ENCODE results near the gene HLA-DQB2.
"Not testable (repeated sequence)": the region's sequence is repeated elsewhere in the genome, so short reads cannot be mapped to it uniquely, and the experiment has no call there.

Gene HLA-DQB2

DNA sequence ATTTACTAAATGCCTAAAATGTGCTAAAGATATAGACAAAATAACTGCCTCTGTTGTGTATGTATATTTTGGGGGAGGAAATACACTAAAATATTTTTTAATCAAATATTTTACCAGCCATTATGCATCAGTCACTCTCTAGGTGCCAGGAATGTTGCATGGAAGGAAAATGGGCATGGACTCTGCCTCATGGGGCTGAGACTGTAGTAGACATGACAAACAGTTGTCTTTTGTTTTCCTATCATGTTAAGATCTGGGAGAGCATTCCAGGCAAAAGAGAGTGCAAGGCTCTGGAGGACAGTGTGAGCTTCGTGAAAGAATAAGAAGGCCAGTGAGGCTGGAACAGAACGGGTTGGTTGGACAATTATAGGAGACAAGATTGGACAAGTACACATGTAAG, 27.0 kb upstream of the HLA-DQB2 start:
- Histone ChIP-seq H3K9me3 (ENCODE audit: control insufficient read depth in 5 of 5, low read length in 5 of 5) (no peaks in the 10 kb centered on the region), H3K4me1 (ENCODE audit: control insufficient read depth in 5 of 5, insufficient read depth in 5 of 5, low read length in 5 of 5) (peaks cover 0 to 3% (median 0%) of the 10 kb centered on the region in 5 donors), H3K27me3 (ENCODE audit: control insufficient read depth in 5 of 5, insufficient read depth in 4 of 5, low read length in 5 of 5) (peaks cover 0 to 12% (median 0%) of the 10 kb centered on the region in 5 donors), H3K36me3 (ENCODE audit: control insufficient read depth in 5 of 5, insufficient read depth in 5 of 5, low read length in 5 of 5) (no peaks in the 10 kb centered on the region), H3K27ac (ENCODE audit: low read depth, low read length) (no peak overlapping the region), H3K9ac (ENCODE audit: low read length in 5 of 5) (no peak overlapping the region), H3K4me3 (ENCODE audit: low read depth in 1 of 5, low read length in 5 of 5) (no peak overlapping the region)

DNA sequence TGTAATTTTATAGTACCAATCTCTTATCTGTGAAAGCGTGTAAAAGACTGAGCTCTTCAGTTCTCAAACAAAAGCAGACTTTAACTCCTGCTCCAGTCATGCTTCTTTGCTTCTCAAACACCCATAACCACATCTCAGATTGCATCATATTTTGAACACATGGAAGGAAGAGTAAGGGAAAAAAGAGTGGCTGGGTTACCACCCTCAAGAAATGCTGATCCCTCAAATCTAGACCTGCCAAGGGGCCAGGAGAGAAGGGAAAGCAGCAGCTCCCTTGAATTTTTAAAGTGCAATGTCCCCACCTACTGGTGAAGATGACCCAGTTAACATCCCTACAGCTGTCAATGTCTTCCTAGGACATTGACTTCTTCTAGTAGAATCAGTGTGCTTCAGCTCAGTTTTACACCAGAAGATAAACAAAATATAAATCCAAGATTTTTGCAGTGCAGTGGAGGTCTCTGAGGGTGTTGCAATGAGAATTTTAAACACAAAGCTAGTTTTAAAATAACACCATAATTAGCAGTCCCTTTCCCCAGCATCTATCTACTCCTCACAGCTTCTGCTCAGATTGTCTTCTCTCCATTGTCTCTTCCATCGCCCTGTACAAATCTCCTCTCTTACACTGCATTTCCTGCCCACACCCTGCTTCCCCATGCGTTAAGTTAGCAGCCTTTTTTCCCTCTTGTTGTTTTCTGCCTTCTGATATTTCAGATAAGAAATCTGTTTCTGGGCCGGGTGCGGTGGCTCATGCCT, 22.6 kb upstream of the HLA-DQB2 start:
- H3K27me3 ChIP-seq (ENCODE audit: control insufficient read depth in 5 of 5, insufficient read depth in 4 of 5, low read length in 5 of 5) = no peaks in the 10 kb centered on the region
- peaks cover 0 to 2% (median 0%) of the 10 kb centered on the region in 5 donors for H3K4me1 ChIP-seq (ENCODE audit: control insufficient read depth in 5 of 5, insufficient read depth in 5 of 5, low read length in 5 of 5)
- H3K9me3 ChIP-seq (ENCODE audit: control insufficient read depth in 5 of 5, low read length in 5 of 5) = no peaks in the 10 kb centered on the region
- H3K9ac ChIP-seq (ENCODE audit: low read length in 5 of 5) = no peak overlapping the region
- no peaks in the 10 kb centered on the region for H3K36me3 ChIP-seq (ENCODE audit: control insufficient read depth in 5 of 5, insufficient read depth in 5 of 5, low read length in 5 of 5)
- H3K27ac ChIP-seq (ENCODE audit: low read depth, low read length) = no peak overlapping the region
- no peak overlapping the region for H3K4me3 ChIP-seq (ENCODE audit: low read depth in 1 of 5, low read length in 5 of 5)

DNA sequence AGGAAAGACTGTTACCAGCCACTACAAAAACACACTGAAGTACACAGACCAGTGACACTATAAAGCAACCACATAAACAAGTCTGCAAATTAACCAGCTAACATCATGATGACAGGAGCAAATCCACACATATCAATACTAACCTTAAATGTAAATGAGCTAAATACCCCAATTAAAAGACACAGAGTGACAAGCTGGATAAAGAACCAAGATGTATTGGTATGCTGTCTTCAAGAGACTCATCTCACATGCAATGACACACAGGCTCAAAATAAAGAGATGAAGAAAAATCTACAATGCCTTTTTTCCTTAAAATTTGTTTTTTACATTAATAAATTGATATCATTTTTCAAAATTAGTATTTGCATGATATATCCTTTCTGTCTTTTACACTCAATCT, 19.6 kb upstream of the HLA-DQB2 start:
- not testable (repeated sequence) for H3K9me3 ChIP-seq (ENCODE audit: control insufficient read depth in 5 of 5, low read length in 5 of 5); H3K4me1 ChIP-seq (ENCODE audit: control insufficient read depth in 5 of 5, insufficient read depth in 5 of 5, low read length in 5 of 5); H3K36me3 ChIP-seq (ENCODE audit: control insufficient read depth in 5 of 5, insufficient read depth in 5 of 5, low read length in 5 of 5); H3K9ac ChIP-seq (ENCODE audit: low read length in 5 of 5); H3K27me3 ChIP-seq (ENCODE audit: control insufficient read depth in 5 of 5, insufficient read depth in 4 of 5, low read length in 5 of 5); H3K27ac ChIP-seq (ENCODE audit: low read depth, low read length); H3K4me3 ChIP-seq (ENCODE audit: low read depth in 1 of 5, low read length in 5 of 5)

DNA sequence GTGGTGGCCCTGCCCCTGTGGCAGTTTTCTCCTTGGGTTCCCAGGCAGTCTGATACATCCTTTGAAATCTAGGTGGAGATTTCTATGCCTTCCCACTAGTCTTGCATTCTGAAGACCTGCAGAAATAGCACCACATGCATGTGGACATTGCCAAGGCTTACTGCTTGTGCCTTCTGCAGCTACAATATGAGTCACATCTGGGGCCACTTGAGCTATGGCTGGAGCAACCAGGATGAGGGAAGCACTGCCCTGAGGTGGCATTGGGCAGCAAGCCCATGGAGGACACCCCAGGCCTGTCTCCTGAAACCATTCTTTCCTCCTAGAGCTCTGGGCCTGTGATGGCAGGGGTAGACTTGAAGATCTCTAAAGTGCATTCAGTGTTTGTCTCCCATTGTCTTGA, 15.7 kb upstream of the HLA-DQB2 start:
- H3K9me3 ChIP-seq (ENCODE audit: control insufficient read depth in 5 of 5, low read length in 5 of 5) = no peaks in the 10 kb centered on the region

DNA sequence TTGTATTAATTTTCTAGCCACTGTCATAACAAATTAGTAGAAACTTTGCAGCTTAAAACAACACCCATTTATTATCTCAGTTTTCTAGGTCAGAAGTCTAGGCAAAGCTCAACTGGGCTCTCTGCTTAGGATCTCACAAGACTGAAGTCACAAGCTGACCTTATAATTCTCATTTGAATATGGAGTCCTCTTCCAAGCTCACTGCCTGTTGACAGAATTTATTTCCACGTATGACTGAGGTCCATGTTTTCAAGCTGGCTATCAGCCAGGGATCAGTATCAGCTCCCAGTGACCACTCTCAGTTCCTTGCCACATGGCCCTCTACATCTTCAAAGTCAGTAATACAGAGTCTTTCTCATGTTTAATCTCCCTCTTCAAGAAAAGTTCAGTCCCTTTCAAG, 11.7 kb upstream of the HLA-DQB2 start:
- no peaks in the 10 kb centered on the region for H3K36me3 ChIP-seq (ENCODE audit: control insufficient read depth in 5 of 5, insufficient read depth in 5 of 5, low read length in 5 of 5)
- H3K27ac ChIP-seq (ENCODE audit: low read depth, low read length) = no peak overlapping the region
- H3K9ac ChIP-seq (ENCODE audit: low read length in 5 of 5) = no peak overlapping the region
- no peaks in the 10 kb centered on the region for H3K4me1 ChIP-seq (ENCODE audit: control insufficient read depth in 5 of 5, insufficient read depth in 5 of 5, low read length in 5 of 5)
- H3K9me3 ChIP-seq (ENCODE audit: control insufficient read depth in 5 of 5, low read length in 5 of 5) = no peaks in the 10 kb centered on the region
- H3K4me3 ChIP-seq (ENCODE audit: low read depth in 1 of 5, low read length in 5 of 5) = no peak overlapping the region
- H3K27me3 ChIP-seq (ENCODE audit: control insufficient read depth in 5 of 5, insufficient read depth in 4 of 5, low read length in 5 of 5) = peaks cover 0 to 4% (median 0%) of the 10 kb centered on the region in 5 donors

More for the DNA sequence above, 15.7 kb upstream of the HLA-DQB2 start:
- Histone ChIP-seq H3K36me3 (ENCODE audit: control insufficient read depth in 5 of 5, insufficient read depth in 5 of 5, low read length in 5 of 5) (no peaks in the 10 kb centered on the region), H3K4me1 (ENCODE audit: control insufficient read depth in 5 of 5, insufficient read depth in 5 of 5, low read length in 5 of 5) (no peaks in the 10 kb centered on the region), H3K27ac (ENCODE audit: low read depth, low read length) (no peak overlapping the region), H3K27me3 (ENCODE audit: control insufficient read depth in 5 of 5, insufficient read depth in 4 of 5, low read length in 5 of 5) (no peaks in the 10 kb centered on the region), H3K4me3 (ENCODE audit: low read depth in 1 of 5, low read length in 5 of 5) (no peak overlapping the region), H3K9ac (ENCODE audit: low read length in 5 of 5) (no peak overlapping the region)

DNA sequence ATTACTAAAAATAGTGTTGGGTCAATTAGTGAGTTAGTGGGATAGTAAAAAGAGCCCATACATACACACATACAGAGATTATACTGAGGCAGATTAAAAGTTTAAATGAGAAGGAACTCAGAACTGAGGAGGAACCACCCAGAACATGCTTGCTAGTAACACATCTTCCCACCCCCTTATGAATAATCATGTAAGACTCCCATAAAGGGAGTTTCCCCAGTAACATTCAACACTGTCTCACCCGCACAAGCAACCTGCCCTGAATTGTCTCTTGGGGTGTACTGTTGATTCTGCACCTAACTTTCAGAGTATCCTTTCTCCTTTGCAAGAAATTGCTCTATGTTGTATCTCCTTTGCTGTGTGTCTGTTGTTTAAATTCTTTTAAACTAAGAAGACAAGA, 11.1 kb upstream of the HLA-DQB2 start:
- H3K9ac ChIP-seq (ENCODE audit: low read length in 5 of 5) = no peak overlapping the region
- H3K9me3 ChIP-seq (ENCODE audit: control insufficient read depth in 5 of 5, low read length in 5 of 5) = no peaks in the 10 kb centered on the region
- H3K27ac ChIP-seq (ENCODE audit: low read depth, low read length) = no peak overlapping the region
- H3K4me3 ChIP-seq (ENCODE audit: low read depth in 1 of 5, low read length in 5 of 5) = no peak overlapping the region
- no peaks in the 10 kb centered on the region for H3K36me3 ChIP-seq (ENCODE audit: control insufficient read depth in 5 of 5, insufficient read depth in 5 of 5, low read length in 5 of 5)
- peaks cover 0 to 6% (median under 1%) of the 10 kb centered on the region in 5 donors for H3K27me3 ChIP-seq (ENCODE audit: control insufficient read depth in 5 of 5, insufficient read depth in 4 of 5, low read length in 5 of 5)
- no peaks in the 10 kb centered on the region for H3K4me1 ChIP-seq (ENCODE audit: control insufficient read depth in 5 of 5, insufficient read depth in 5 of 5, low read length in 5 of 5)

DNA sequence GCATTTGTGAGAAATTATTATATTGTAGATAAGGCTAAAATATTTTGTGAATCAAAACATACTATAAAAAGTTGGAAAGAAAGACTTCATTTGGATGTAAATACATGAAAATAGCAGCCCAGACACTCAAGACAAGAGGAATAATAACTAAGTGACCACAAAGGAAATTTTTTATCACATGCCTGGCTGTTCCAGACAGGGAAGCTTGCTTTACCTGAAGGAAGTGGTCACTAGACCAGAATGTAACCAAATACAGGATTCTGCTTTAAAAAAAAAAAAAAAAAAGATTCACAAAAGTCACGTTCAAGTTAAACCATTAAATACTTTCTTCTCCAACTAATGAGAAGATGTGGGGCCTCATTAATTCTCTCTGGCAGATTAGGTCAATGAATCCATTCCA, 9.3 kb upstream of the HLA-DQB2 start:
- Histone ChIP-seq H3K9ac (ENCODE audit: low read length in 5 of 5) (no peak overlapping the region), H3K4me3 (ENCODE audit: low read depth in 1 of 5, low read length in 5 of 5) (no peak overlapping the region), H3K27ac (ENCODE audit: low read depth, low read length) (no peak overlapping the region), H3K27me3 (ENCODE audit: control insufficient read depth in 5 of 5, insufficient read depth in 4 of 5, low read length in 5 of 5) (peaks cover 0 to 8% (median 2%) of the 10 kb centered on the region in 5 donors), H3K4me1 (ENCODE audit: control insufficient read depth in 5 of 5, insufficient read depth in 5 of 5, low read length in 5 of 5) (no peaks in the 10 kb centered on the region), H3K36me3 (ENCODE audit: control insufficient read depth in 5 of 5, insufficient read depth in 5 of 5, low read length in 5 of 5) (no peaks in the 10 kb centered on the region), H3K9me3 (ENCODE audit: control insufficient read depth in 5 of 5, low read length in 5 of 5) (no peaks in the 10 kb centered on the region)

DNA sequence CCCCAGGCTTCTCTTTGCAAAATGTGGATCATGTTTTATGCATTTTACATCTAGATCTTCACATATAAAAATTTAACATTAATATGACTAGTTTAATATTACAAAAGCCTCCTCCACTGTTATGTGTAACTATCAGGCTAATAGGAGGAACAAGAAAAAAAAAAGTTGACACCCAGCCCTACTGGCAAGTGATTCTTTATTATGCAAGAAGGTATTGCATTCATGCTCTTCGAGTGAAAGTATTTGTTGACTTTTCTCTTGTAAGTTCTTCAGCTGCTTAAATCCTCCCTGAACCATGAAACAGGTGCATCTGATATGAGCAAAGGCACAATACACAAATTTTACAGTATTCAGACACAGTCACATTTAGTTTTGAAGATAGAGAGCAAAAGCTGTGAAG, 716 bp upstream of the HLA-DQB2 start:
- Histone ChIP-seq H3K9ac (ENCODE audit: low read length in 5 of 5) (no peak overlapping the region), H3K36me3 (ENCODE audit: control insufficient read depth in 5 of 5, insufficient read depth in 5 of 5, low read length in 5 of 5) (no peaks in the 10 kb centered on the region), H3K4me1 (ENCODE audit: control insufficient read depth in 5 of 5, insufficient read depth in 5 of 5, low read length in 5 of 5) (peaks cover 0 to 2% (median 0%) of the 10 kb centered on the region in 5 donors), H3K9me3 (ENCODE audit: control insufficient read depth in 5 of 5, low read length in 5 of 5) (no peaks in the 10 kb centered on the region), H3K27ac (ENCODE audit: low read depth, low read length) (no peak overlapping the region), H3K4me3 (ENCODE audit: low read depth in 1 of 5, low read length in 5 of 5) (no peak overlapping the region), H3K27me3 (ENCODE audit: control insufficient read depth in 5 of 5, insufficient read depth in 4 of 5, low read length in 5 of 5) (peaks cover 7 to 25% (median 11%) of the 10 kb centered on the region in 5 donors)

DNA sequence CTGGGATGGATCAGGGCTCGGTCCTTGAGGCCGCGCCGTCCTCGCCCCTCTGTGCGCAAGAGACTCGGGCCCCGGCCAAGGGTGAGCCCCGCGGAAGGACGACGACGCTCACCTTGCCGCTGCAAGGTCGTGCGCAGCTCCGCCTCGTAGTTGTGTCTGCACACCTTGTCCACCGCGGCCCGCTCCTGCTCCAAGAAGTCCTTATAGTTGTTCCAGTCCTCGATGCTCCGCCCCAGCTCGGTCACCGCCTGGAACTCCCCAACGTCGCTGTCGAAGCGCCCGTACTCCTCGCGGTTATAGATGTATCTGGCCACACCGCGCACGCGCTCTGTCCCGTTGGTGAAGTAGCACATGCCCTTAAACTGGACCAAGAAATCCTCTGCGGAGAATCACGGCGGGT, 1.8 kb downstream of the HLA-DQB2 start:
- Histone ChIP-seq H3K4me1 (ENCODE audit: control insufficient read depth in 5 of 5, insufficient read depth in 5 of 5, low read length in 5 of 5) (peaks cover 0 to 2% (median 0%) of the 10 kb centered on the region in 5 donors), H3K4me3 (ENCODE audit: low read depth in 1 of 5, low read length in 5 of 5) (no peak overlapping the region), H3K9ac (ENCODE audit: low read length in 5 of 5) (no peak overlapping the region), H3K27ac (ENCODE audit: low read depth, low read length) (no peak overlapping the region), H3K27me3 (ENCODE audit: control insufficient read depth in 5 of 5, insufficient read depth in 4 of 5, low read length in 5 of 5) (peaks cover 8 to 22% (median 14%) of the 10 kb centered on the region in 5 donors), H3K36me3 (ENCODE audit: control insufficient read depth in 5 of 5, insufficient read depth in 5 of 5, low read length in 5 of 5) (no peaks in the 10 kb centered on the region), H3K9me3 (ENCODE audit: control insufficient read depth in 5 of 5, low read length in 5 of 5) (no peaks in the 10 kb centered on the region)

DNA sequence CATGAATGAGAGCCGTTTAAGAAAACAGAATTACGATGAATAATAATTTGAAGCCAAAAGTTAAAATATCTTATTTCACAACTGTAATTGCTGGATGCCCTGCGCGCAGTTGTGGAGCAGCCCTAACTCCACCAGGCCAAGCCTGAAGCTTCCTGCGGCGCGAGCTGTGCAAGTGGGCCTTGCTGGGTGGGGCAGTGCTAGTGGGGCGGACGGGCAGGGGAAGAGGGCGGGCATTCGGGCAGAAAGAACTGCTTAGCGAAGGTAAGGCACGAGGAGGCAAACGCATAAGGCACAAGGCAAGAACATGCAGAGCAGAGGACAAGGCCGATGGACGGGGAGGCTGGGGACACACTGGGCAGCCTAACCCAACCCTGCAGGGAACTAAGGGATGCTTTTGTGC, 2.3 kb downstream of the HLA-DQB2 start:
- Histone ChIP-seq H3K4me3 (ENCODE audit: low read depth in 1 of 5, low read length in 5 of 5) (no peak overlapping the region), H3K4me1 (ENCODE audit: control insufficient read depth in 5 of 5, insufficient read depth in 5 of 5, low read length in 5 of 5) (peaks cover 0 to 2% (median 0%) of the 10 kb centered on the region in 5 donors), H3K36me3 (ENCODE audit: control insufficient read depth in 5 of 5, insufficient read depth in 5 of 5, low read length in 5 of 5) (no peaks in the 10 kb centered on the region), H3K9ac (ENCODE audit: low read length in 5 of 5) (no peak overlapping the region), H3K9me3 (ENCODE audit: control insufficient read depth in 5 of 5, low read length in 5 of 5) (no peaks in the 10 kb centered on the region), H3K27ac (ENCODE audit: low read depth, low read length) (no peak overlapping the region), H3K27me3 (ENCODE audit: control insufficient read depth in 5 of 5, insufficient read depth in 4 of 5, low read length in 5 of 5) (peaks cover 12 to 25% (median 15%) of the 10 kb centered on the region in 5 donors)

Measured in subcutaneous abdominal adipose tissue (tissue), 5 donors.